PC-9 (cell line): ENCODE measurements around the gene PPFIBP1. TPM values are rescaled to one million over a fixed set of nuclear protein-coding genes. Genes with fewer than 3 reads are reported as not detected.

ENCODE experiments used
- BruUV-seq: library from RNA; stranded (reverse); fragments of 400-500 nt; replicated peaks from 2 replicates; lab custom pipeline; 2021; lab: Mats Ljungman, UMichigan
- CTCF ChIA-PET: fragments of 300-600 bp; sonication (Branson Sonifier 250); formaldehyde crosslinking; loops from one replicate; lab custom pipeline; 2022; ENCODE audit warnings: antibody characterized with exemption; lab: Charles Lee
- POLR2A ChIA-PET: fragments of 300-600 bp; sonication (Branson Sonifier 250); formaldehyde crosslinking; loops from one replicate; lab custom pipeline; 2022; ENCODE audit warnings: antibody characterized with exemption; ENCODE audit not compliant: unreplicated experiment; lab: Charles Lee
- DNase-seq, 2 experiments: peaks; one replicate each; pipeline versions ENCODE4 v3.0.0 to v3.0.0-alpha.2; 2015 to 2022; ENCODE audit warnings: mixed read lengths in 1 of 2
- H2AFZ ChIP-seq: fragments of 200-600 bp; sonication (generic); 2 replicates; pipeline ENCODE4 v1.8.1; 2017; ENCODE audit warnings: antibody characterized with exemption
- H3F3A ChIP-seq: fragments of 200-600 bp; sonication (generic); 2 replicates; pipeline ENCODE4 v1.8.1; 2017; ENCODE audit warnings: antibody characterized with exemption, mild to moderate bottlenecking, low read depth; ENCODE audit not compliant: insufficient read depth
- H3K27ac ChIP-seq: fragments of 200-600 bp; sonication (generic); 2 replicates; pipeline ENCODE4 v1.6.1; 2016; ENCODE audit warnings: mixed run types
- H3K27me3 ChIP-seq: fragments of 200-600 bp; sonication (generic); 2 replicates; pipeline ENCODE4 v1.6.1; 2016; ENCODE audit warnings: low read depth, mixed run types; ENCODE audit not compliant: insufficient read depth
- H3K36me3 ChIP-seq: fragments of 200-600 bp; sonication (generic); 2 replicates; pipeline ENCODE4 v1.6.1; 2016; ENCODE audit warnings: low read depth, mixed run types
- H3K4me1 ChIP-seq: fragments of 200-600 bp; sonication (generic); replicated peaks from 2 replicates; pipeline ENCODE4 v1.6.1; 2016; ENCODE audit warnings: mixed run types; ENCODE audit not compliant: insufficient read depth
- H3K4me2 ChIP-seq: fragments of 200-600 bp; sonication (generic); 2 replicates; pipeline ENCODE4 v1.6.1; 2017; ENCODE audit warnings: mixed run types
- H3K4me3 ChIP-seq: fragments of 200-600 bp; sonication (generic); 2 replicates; pipeline ENCODE4 v1.6.1; 2016; ENCODE audit warnings: mixed run types
- H3K79me2 ChIP-seq: fragments of 200-600 bp; sonication (generic); 2 replicates; pipeline ENCODE4 v1.6.1; 2017; ENCODE audit warnings: low read depth, mixed run types
- H3K9me2 ChIP-seq: fragments of 200-600 bp; sonication (generic); 2 replicates; pipeline ENCODE4 v1.8.1; 2017; ENCODE audit warnings: mild to moderate bottlenecking; ENCODE audit not compliant: insufficient read depth
- H3K9me3 ChIP-seq: fragments of 200-600 bp; sonication (generic); 2 replicates; pipeline ENCODE4 v1.8.1; 2016; ENCODE audit warnings: low read depth; ENCODE audit not compliant: insufficient read depth
- H4K20me1 ChIP-seq: fragments of 200-600 bp; sonication (generic); 2 replicates; pipeline ENCODE4 v1.8.1; 2017; ENCODE audit not compliant: insufficient read depth
- CTCF ChIP-seq: fragments of 200-600 bp; sonication (generic); conservative IDR thresholded peaks from 2 replicates; pipeline ENCODE4 v1.6.1; 2017; ENCODE audit warnings: mixed run types, antibody characterized with exemption, mild to moderate bottlenecking, moderate library complexity
- EZH2 ChIP-seq: fragments of 200-600 bp; sonication (generic); IDR thresholded peaks from 2 replicates; pipeline ENCODE4 v1.8.0; 2017; ENCODE audit warnings: antibody characterized with exemption, low read depth
- intact Hi-C: fragments of 100-400 bp; cut with micrococcal nuclease; formaldehyde crosslinking; loops from one replicate; pipeline ENCODE4 v1.10.0; 2022; ENCODE audit not compliant: unreplicated experiment
- total RNA-seq: library from RNA; stranded (reverse); gene quantifications from 2 replicates; pipeline ENCODE4 v1.2.3, GENCODE V29; 2021

PPFIBP1 gene
- total RNA-seq, 1 experiment from 2014 or later, result 77.0 TPM

GRCh38 chr12:27666510-27666909 is 142.5 kb downstream of the PPFIBP1 start:
- DNase-seq, result no peak
- no TSS peak for BruUV-seq
- H3F3A ChIP-seq, result no peaks in the 10 kb centered on the region
- no peak overlapping the region for H3K4me3 ChIP-seq
- no peaks in the 10 kb centered on the region for H3K27me3 ChIP-seq
- no peak for TF ChIP-seq CTCF
- no peak for TF ChIP-seq EZH2
- H3K4me1 ChIP-seq, result no peaks in the 10 kb centered on the region
- H2AFZ ChIP-seq, result no peak overlapping the region
- ChIA-PET POLR2A (no interaction called here), CTCF (no interaction called here)
- H3K36me3 ChIP-seq, result peaks cover 9% of the 10 kb centered on the region; the same call in 1 of the 2 replicates
- H3K4me2 ChIP-seq, result no peak overlapping the region
- H3K27ac ChIP-seq, result no peak overlapping the region
- H3K9me3 ChIP-seq, result no peaks in the 10 kb centered on the region
- intact Hi-C loops, result no loop called here
- no peaks in the 10 kb centered on the region for H4K20me1 ChIP-seq
- no peaks in the 10 kb centered on the region for H3K9me2 ChIP-seq
- H3K79me2 ChIP-seq, result no peaks in the 10 kb centered on the region

GRCh38 chr12:27667540-27667939 is 143.5 kb downstream of the PPFIBP1 start:
- no peaks in the 10 kb centered on the region for H3F3A ChIP-seq
- DNase-seq, result no peak
- no peaks in the 10 kb centered on the region for H3K9me3 ChIP-seq
- TF ChIP-seq CTCF (no peak), EZH2 (no peak)
- POLR2A ChIA-PET, result no interaction called here
- no peak overlapping the region for H2AFZ ChIP-seq
- no peak overlapping the region for H3K4me3 ChIP-seq
- CTCF ChIA-PET, result no interaction called here
- no peaks in the 10 kb centered on the region for H4K20me1 ChIP-seq
- no TSS peak for BruUV-seq
- no peaks in the 10 kb centered on the region for H3K9me2 ChIP-seq
- intact Hi-C loops, result no loop called here
- no peaks in the 10 kb centered on the region for H3K27me3 ChIP-seq
- no peaks in the 10 kb centered on the region for H3K4me1 ChIP-seq
- H3K79me2 ChIP-seq, result no peaks in the 10 kb centered on the region
- H3K36me3 ChIP-seq, result peaks cover 9% of the 10 kb centered on the region; the same call in 1 of the 2 replicates
- no peak overlapping the region for H3K27ac ChIP-seq
- H3K4me2 ChIP-seq, result no peak overlapping the region

GRCh38 chr12:27672051-27672450 is 148.0 kb downstream of the PPFIBP1 start:
- peaks cover 8% of the 10 kb centered on the region; the same call in 1 of the 2 replicates for H3K36me3 ChIP-seq

More at GRCh38 chr12:27672051-27672450, 148.0 kb downstream of the PPFIBP1 start:
- H3K4me3 ChIP-seq, result no peak overlapping the region
- H4K20me1 ChIP-seq, result no peaks in the 10 kb centered on the region
- TF ChIP-seq CTCF, result no peak
- TF ChIP-seq EZH2, result no peak
- no peaks in the 10 kb centered on the region for H3K4me1 ChIP-seq
- H3K9me3 ChIP-seq, result no peaks in the 10 kb centered on the region
- intact Hi-C loops, result no loop called here
- H3K4me2 ChIP-seq, result no peak overlapping the region
- ChIA-PET POLR2A (interaction anchor here (0.6 kb wide), 1 partner anchor 11 kb away, joined by 5 read pairs; no protein-coding TSS in a partner anchor), CTCF (no interaction called here)
- no peaks in the 10 kb centered on the region for H3K27me3 ChIP-seq
- no peak overlapping the region for H2AFZ ChIP-seq
- H3K27ac ChIP-seq, result no peak overlapping the region
- no peak for DNase-seq
- H3K79me2 ChIP-seq, result no peaks in the 10 kb centered on the region
- no peaks in the 10 kb centered on the region for H3F3A ChIP-seq
- no TSS peak for BruUV-seq
- no peaks in the 10 kb centered on the region for H3K9me2 ChIP-seq
